Right atrium auricular region (tissue), 2 donors: Measurements from ENCODE around the gene NIT1. TPM values are rescaled to one million over a fixed set of nuclear protein-coding genes. Genes with fewer than 3 reads are reported as not detected.

ENCODE experiments used
- DNase-seq: peaks from one replicate; pipeline ENCODE4 v3.0.0-alpha.2; 2019; ENCODE audit warnings: low spot score
- H3K27ac ChIP-seq, 2 donors: fragments of 200-600 bp; sonication (generic); 1 replicate in 1 of 2; 2 replicates in 1 of 2; pipeline ENCODE4 v1.5.1; 2016 to 2019
- H3K27me3 ChIP-seq, 2 donors: fragments of 200-600 bp; sonication (generic); one replicate each; pipeline versions ENCODE4 v1.5.1 to v1.6.0; 2017 to 2019
- H3K36me3 ChIP-seq: fragments of 200-600 bp; sonication (generic); one replicate; pipeline ENCODE4 v1.5.1; 2016
- H3K4me1 ChIP-seq, 2 donors: fragments of 200-600 bp; sonication (generic); one replicate each; pipeline versions ENCODE4 v1.5.1 to v1.6.0; 2017 to 2019
- H3K4me3 ChIP-seq, 2 donors: fragments of 200-600 bp; sonication (generic); 1 replicate in 1 of 2; 2 replicates in 1 of 2; pipeline ENCODE4 v1.5.1; 2017 to 2019; ENCODE audit warnings: mild to moderate bottlenecking in 1 of 2, moderate library complexity in 1 of 2
- H3K9me3 ChIP-seq, 2 donors: fragments of 200-600 bp; sonication (generic); one replicate each; pipeline ENCODE4 v1.5.1; 2019
- total RNA-seq, 2 donors: library from RNA; depleted of rRNA; stranded (reverse); fragments of >200 nt; gene quantifications; one replicate each; pipeline ENCODE4 v1.1.0, GENCODE V29; 2016
- TF ChIP-seq, protein P1 (sequence below), 2 donors: fragments of 200-600 bp; sonication (generic); IDR thresholded peaks; one replicate each; pipeline ENCODE4 v1.5.1; 2019; ENCODE audit warnings: antibody characterized with exemption in 2 of 2

Gene NIT1
- total RNA-seq, 2 donors from 2014 or later: 19.1 to 26.0 TPM

DNA sequence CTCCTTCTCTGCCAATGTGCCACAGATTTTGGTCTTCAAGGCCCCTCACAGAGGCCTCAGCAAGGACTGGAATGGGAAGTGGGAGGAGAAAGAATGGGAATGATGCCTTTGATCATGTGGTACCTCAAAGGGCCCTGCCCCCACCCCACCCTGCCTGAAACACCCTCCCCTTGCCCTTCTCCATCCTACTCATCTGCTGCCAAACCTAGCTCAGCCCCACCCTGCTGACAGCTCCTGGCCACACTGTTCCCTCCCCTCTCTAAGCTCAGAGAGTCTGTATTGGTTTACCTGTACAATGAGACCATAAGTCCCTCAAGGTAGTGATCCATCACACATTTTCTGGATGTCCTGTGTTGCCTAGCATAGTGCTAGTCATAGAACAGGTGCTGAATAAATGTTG is 41.5 kb upstream of the NIT1 start:
- DNase-seq: no peak
- no peaks in the 10 kb centered on the region for H3K4me1 ChIP-seq
- no peak overlapping the region for H3K27ac ChIP-seq
- H3K9me3 ChIP-seq: no peaks in the 10 kb centered on the region
- H3K36me3 ChIP-seq: no peaks in the 10 kb centered on the region
- TF ChIP-seq, protein P1, sequence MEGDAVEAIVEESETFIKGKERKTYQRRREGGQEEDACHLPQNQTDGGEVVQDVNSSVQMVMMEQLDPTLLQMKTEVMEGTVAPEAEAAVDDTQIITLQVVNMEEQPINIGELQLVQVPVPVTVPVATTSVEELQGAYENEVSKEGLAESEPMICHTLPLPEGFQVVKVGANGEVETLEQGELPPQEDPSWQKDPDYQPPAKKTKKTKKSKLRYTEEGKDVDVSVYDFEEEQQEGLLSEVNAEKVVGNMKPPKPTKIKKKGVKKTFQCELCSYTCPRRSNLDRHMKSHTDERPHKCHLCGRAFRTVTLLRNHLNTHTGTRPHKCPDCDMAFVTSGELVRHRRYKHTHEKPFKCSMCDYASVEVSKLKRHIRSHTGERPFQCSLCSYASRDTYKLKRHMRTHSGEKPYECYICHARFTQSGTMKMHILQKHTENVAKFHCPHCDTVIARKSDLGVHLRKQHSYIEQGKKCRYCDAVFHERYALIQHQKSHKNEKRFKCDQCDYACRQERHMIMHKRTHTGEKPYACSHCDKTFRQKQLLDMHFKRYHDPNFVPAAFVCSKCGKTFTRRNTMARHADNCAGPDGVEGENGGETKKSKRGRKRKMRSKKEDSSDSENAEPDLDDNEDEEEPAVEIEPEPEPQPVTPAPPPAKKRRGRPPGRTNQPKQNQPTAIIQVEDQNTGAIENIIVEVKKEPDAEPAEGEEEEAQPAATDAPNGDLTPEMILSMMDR (IDR thresholded peaks at IDR 0.05): no peak
- no peaks in the 10 kb centered on the region for H3K27me3 ChIP-seq
- H3K4me3 ChIP-seq: no peak overlapping the region

DNA sequence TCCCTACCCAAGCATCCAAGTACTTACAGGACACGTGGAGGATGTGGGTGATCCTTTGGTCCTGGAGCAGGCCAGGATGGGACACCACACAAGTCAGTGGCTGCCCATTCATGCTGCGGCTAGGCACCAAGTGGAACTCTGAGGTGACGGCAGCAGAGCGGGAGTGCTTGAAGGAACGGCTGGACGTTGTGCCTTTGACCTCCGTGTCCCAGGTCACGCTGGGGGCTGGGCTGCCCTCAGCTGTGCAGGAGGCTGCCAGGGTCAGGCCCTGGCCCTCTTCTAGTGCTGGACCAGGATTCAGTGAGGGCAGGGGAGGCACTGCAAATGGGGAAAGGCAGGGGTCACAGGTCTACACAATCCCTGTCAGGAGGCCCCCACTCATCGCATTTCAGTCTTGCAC is 40.5 kb upstream of the NIT1 start:
- Histone ChIP-seq H3K4me3 (no peak overlapping the region), H3K4me1 (no peaks in the 10 kb centered on the region), H3K9me3 (no peaks in the 10 kb centered on the region), H3K27me3 (no peaks in the 10 kb centered on the region), H3K36me3 (no peaks in the 10 kb centered on the region), H3K27ac (no peak overlapping the region)
- TF ChIP-seq, protein P1 (IDR thresholded peaks at IDR 0.05): no peak
- no peak for DNase-seq

DNA sequence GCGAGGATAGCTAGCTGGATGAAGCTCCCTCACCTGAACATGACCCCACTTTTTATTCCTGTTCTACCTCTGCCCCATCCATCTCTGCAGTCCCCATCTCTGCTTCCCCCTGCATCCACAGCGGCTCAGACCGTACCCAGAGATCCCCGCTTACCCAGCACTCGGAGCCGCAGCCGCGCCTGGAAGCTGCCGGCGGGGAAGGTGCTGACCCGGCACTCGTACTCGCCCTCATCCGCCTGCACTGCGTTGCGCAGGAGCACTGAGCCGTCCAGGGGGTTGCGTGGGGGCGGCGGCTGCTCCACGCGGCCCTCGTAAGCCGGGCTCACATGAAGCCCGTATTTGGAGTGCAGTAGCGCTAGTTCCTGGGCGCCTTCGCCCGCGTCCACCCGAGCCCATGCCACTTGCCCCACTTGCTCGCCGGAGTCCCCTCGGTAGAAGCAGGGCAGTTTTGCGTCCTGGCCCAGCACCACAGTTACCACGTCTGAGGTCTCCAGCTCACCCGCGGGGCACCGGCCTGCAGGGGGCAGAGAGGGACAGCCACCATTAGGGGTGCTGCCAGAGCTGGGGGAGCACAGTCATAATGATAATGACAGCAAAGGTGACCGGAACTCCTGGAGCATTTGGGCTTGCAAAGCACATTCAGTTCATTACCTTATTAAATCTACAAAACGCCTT is 38.3 kb upstream of the NIT1 start:
- DNase-seq: no peak
- H3K36me3 ChIP-seq: no peaks in the 10 kb centered on the region
- H3K4me1 ChIP-seq: no peaks in the 10 kb centered on the region
- no peaks in the 10 kb centered on the region for H3K9me3 ChIP-seq
- no peak overlapping the region for H3K27ac ChIP-seq
- TF ChIP-seq, protein P1 (IDR thresholded peaks at IDR 0.05): no peak
- H3K4me3 ChIP-seq: no peak overlapping the region
- no peaks in the 10 kb centered on the region for H3K27me3 ChIP-seq

DNA sequence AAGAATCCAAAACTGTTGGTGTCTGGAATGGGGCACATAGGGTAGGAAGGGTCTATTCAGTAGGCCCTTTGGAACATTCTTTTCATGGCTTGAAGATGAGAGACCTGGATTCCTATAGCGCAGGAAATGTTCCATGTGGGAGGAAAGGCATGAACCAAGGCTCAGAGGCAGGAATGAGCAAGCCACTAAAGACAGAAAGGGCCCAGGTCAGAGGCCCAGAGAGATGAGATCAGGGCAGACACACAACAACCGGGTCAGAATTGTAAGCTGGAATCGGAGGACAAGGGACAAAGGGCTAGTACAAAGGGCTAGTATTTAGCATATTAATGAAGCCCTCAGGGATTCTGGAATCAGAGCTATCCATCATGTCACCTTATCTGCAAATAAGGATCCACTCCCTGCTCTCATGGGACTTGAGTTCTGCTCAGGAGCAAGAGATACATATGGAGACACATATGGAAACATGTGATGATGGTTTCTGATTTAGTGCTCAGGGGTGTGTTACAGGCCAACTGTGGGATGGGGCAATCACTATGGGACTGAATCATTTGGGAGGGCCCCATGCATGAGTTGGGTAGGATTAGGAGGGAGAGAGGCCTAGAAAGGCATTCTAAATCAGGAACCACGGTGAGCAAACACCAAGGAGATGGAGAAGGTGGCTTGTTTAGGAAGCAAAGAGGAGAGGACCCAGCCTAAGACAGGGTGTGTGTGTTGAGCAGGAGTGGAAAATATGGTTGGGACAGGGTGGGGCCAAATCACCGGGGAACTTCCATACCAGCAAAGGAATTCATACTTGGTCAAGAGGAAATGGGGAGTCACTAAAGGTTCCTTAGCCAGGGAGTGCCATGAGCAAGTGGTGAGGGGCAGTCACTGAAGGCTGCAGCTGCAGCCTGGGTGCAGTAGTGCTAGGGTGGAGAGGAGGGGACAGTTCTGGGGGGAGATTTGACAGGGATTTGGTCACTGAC is 37.2 kb upstream of the NIT1 start:
- TF ChIP-seq, protein P1 (IDR thresholded peaks at IDR 0.05): no peak
- Histone ChIP-seq H3K9me3 (no peaks in the 10 kb centered on the region), H3K4me1 (no peaks in the 10 kb centered on the region), H3K27ac (no peak overlapping the region), H3K4me3 (no peak overlapping the region), H3K36me3 (no peaks in the 10 kb centered on the region), H3K27me3 (no peaks in the 10 kb centered on the region)
- no peak for DNase-seq

DNA sequence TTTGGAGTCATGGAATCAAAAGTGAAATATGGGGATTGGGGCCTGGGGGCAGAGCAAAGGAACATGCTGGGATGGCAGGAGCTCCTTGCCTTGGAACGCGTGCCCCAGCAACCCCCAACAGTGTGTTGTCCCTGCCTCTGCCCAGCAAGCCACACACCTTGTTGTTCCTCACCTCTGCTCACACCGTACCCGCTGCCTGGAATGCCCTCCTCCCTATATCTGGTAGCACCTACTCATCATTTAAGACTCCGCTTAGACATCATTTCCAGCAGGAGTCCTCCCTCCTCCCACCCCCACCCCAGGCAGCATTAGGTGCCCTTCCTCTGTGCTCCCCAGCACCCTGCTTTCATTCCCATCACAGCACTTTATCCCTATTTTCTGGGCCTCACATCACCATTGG is 36.4 kb upstream of the NIT1 start:
- TF ChIP-seq, protein P1 (IDR thresholded peaks at IDR 0.05): no peak
- DNase-seq: no peak
- no peaks in the 10 kb centered on the region for H3K9me3 ChIP-seq

More for the DNA sequence above, 36.4 kb upstream of the NIT1 start:
- Histone ChIP-seq H3K27ac (no peak overlapping the region), H3K4me1 (no peaks in the 10 kb centered on the region), H3K36me3 (no peaks in the 10 kb centered on the region), H3K4me3 (no peak overlapping the region), H3K27me3 (no peaks in the 10 kb centered on the region)
